Measurements from ENCODE around the gene CTAGE9.

GRCh38 chr6:131678442-131678841 lies 32.4 kb downstream of the CTAGE9 start:
- TF ChIP-seq MAFK (IDR thresholded peaks at IDR 0.05; ENCODE audit: low read depth, low read length) (no peak), TCF12 (IDR thresholded peaks at IDR 0.05; ENCODE audit: low read depth, low read length) (no peak), POLR2AphosphoS5 (IDR thresholded peaks at IDR 0.05; ENCODE audit: low read depth, low read length) (no peak), KDM1A (IDR thresholded peaks at IDR 0.05; ENCODE audit: borderline replicate concordance, low read length) (no peak), CTCF (IDR thresholded peaks at IDR 0.05; ENCODE audit: control extremely low read depth in 1 of 3, insufficient read depth in 1 of 3, low read depth in 1 of 3, low read length in 3 of 3) (no peak)
